ENCODE data around the gene BCAP31.

The BCAP31 gene

GRCh38 chrX:153724252-153725038 is at the start of gene BCAP31, which contains the start of gene ABCD1:
Gene BCAP31, minus strand, starts transcription at chrX:153724387. Its CDS starts 1,143 bp downstream, at chrX:153723244.
Gene ABCD1, plus strand, starts transcription at chrX:153724856. Its CDS starts 411 bp downstream, at chrX:153725267.
- peak; percentile 81 for DNase-seq (ENCODE audit: low read depth)

GRCh38 chrX:153773218-153773611 is 49.0 kb upstream of the BCAP31 start:
- DNase-seq (ENCODE audit: low read depth) = no peak

DNA sequence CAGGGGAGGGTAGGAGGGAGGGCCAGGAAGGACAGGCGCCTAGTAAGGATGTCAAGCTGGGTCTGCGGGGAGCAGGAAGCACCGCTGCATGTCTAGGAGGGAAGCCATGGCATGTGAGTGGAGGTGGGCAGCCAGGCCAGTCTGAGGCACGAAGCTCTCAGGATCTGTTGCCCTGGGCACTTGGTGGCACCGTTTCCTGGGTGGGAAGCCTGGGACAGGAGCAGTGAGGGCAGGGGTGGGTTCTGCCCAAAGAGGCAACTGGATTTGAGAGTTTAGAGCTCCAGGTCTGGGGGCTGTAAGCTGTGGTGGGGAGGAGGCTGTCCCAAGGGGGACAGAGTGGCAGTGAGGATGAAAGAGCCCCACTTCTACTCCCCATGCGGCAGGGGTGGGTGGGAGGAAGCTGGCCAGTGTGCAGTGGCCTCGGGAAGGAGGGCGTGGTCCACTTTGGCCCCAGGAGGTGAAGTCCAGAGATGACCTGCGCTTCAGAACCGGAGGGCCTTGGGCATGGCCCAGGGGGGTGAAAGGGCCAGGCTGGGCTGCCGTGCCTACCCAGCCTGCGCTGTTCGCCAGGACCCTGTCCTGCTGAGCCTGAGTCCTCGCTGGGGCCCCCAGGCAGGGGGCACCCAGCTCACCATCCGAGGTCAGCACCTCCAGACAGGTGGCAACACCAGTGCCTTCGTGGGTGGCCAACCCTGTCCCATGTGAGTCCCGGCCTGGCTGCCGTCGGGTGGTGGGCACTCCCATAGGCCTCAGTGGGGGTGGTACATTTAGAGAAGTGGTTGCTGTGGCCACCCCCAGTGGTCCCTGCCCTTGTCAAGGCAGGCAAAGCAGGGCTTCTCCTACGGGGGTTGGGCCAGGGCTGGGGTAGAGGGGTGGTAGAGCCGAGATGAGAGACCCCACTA is 48.4 kb upstream of the BCAP31 start:
- DNase-seq (ENCODE audit: low read depth) = no peak

GRCh38 chrX:153771415-153772315 is 47.5 kb upstream of the BCAP31 start:
- DNase-seq (ENCODE audit: low read depth) = no peak

GRCh38 chrX:153770601-153771414 is 46.6 kb upstream of the BCAP31 start:
- no peak for DNase-seq (ENCODE audit: low read depth)

DNA sequence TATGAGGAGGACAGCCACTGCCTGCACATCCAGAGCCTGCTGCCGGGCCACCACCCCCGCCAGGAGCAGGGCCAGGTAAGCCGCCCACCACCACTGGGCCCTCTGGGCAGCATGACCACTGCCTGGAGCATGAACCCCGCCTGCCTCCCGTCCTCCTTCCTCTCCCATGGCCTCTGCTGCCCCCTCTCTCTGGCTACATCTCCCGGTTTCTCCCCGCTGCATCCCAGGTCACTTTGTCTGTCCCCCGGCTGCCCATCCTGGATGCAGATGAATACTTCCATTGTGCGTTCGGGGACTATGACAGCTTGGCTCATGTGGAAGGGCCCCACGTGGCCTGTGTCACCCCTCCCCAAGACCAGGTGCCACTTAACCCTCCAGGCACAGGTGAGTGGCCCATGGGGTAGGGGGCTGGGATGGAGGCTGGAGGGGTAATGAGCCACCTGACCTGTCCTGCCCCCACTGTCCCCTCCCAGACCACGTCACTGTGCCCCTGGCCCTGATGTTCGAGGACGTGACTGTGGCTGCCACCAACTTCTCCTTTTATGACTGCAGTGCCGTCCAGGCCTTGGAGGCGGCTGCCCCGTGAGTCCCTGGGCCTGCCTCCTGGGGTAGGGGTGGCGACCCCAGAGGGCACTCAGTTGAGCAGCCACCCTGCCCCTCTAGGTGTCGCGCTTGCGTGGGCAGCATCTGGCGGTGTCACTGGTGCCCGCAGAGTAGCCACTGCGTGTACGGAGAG is 45.8 kb upstream of the BCAP31 start:
- no peak for DNase-seq (ENCODE audit: low read depth)

DNA sequence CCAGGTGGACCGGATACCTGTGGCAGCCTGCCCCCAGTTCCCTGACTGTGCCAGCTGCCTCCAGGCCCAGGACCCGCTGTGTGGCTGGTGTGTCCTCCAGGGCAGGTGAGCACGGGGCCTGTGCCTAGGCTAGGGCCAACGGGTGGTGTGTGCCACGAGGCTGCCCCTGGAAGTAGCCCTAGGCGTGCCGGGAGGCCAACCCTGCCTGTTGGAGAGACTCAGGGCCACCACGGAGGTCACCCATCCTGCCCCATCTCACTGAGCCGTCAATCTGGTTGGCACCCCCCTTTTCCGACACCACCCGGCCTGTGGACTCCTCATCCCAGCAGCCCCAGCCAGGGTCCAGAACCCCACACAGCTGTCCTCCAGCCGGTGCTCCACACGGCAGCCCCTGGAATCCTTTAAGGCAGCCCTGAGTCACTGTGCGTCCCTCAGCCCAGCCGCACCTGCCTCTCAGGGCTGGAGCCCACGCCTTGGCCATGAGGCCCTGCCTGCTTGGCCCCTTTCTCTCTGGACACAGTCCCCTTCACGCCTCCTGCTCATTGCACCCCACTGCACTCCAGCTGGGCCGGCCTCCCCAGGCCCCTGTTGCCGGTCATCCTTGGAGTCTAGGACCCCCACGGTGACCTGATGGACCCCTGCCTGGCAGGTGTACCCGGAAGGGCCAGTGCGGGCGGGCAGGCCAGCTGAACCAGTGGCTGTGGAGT is 45.1 kb upstream of the BCAP31 start:
- no peak for DNase-seq (ENCODE audit: low read depth)

DNA sequence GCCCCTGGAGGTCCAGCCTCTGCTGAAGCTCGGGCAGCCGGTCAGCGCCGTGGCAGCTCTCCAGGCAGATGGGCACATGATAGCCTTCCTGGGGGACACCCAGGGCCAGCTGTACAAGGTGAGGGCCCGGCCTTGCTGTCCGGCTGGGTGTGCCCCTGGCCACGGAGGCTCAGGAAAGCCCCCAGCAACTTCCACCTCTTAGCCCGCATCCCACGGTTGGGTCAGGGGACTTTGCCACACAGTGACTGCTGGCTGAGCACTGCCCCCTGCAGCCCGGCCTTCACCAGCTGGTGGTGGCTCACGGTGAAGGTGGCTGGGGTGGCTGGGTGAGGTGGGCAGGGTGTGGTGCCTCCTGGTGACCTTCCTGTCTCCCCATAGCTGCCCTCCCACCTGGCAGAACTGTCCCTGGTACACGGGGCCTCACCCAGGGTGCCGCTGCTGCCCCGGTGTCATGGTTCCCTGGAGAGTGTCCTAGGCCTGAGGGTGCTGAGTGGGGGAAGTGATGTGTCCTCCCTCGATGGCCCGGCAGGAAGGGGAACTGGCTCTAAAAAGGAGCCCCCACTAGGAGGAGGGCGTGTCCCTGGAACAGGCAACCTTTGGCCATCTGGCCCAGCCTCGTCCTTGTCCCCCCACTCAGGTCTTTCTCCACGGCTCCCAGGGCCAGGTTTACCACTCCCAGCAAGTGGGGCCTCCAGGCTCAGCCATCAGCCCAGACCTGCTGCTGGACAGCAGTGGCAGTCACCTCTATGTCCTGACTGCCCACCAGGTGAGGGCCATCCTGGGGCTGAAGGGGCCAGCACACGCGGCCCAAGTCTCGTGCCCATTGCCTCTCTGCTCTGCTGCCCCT is 44.3 kb upstream of the BCAP31 start:
- no peak for DNase-seq (ENCODE audit: low read depth)

DNA sequence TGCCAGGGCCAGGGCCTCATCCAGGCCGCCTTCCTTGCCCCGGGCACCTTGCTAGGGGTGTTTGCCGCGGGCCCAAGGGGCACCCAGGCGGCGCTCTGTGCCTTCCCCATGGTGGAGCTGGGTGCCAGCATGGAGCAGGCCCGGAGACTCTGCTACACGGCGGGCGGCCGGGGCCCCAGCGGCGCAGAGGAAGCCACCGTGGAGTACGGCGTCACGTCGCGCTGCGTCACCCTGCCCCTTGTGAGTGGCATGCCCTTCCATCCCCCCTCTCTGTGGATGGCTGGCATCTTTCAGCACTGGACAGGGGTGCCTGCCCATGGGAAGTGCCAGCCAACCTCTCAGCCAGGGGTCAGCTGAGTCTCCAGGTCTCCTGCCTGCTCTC is 43.5 kb upstream of the BCAP31 start:
- DNase-seq (ENCODE audit: low read depth) = no peak

- no peak for DNase-seq (ENCODE audit: low read depth)
Observed at GRCh38 chrX:153766871-153767673, 42.9 kb upstream of the BCAP31 start.

DNA sequence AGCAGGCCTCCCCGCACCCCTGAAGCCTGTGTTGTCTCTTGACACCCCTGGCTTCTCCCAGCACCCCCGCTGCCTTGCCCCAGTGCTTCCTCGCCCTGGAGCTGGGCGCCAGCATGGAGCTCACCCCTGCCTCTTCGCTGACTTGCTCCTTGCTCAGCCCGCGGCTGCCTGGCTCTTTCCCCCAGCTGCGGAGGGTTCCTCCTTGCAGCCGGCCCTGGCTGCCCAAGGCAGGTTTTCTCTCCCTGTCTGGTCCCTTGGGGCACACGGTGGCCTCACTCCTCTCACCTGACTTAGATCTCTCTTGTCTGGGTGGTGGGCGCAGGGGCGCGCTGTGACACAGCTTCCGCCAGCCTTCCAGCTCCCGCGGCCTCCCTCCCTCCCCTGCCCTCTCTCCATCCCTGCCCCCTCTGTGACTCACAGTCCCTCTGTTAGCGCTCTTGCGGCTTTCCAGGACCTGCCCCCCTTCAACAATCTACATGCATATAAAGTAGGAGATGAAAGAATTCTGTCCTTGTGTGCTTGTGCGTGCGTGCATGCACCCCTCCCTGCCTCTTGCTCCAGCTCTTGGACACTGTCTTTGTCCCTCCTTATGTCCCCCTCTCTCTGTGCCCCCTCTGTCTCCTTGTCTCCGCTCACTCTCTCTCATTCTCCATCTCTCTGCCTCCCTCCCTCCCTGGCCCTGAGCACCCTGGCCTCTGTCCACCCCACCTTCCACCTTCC is 42.1 kb upstream of the BCAP31 start:
- peak; percentile 71 for DNase-seq (ENCODE audit: low read depth)

DNA sequence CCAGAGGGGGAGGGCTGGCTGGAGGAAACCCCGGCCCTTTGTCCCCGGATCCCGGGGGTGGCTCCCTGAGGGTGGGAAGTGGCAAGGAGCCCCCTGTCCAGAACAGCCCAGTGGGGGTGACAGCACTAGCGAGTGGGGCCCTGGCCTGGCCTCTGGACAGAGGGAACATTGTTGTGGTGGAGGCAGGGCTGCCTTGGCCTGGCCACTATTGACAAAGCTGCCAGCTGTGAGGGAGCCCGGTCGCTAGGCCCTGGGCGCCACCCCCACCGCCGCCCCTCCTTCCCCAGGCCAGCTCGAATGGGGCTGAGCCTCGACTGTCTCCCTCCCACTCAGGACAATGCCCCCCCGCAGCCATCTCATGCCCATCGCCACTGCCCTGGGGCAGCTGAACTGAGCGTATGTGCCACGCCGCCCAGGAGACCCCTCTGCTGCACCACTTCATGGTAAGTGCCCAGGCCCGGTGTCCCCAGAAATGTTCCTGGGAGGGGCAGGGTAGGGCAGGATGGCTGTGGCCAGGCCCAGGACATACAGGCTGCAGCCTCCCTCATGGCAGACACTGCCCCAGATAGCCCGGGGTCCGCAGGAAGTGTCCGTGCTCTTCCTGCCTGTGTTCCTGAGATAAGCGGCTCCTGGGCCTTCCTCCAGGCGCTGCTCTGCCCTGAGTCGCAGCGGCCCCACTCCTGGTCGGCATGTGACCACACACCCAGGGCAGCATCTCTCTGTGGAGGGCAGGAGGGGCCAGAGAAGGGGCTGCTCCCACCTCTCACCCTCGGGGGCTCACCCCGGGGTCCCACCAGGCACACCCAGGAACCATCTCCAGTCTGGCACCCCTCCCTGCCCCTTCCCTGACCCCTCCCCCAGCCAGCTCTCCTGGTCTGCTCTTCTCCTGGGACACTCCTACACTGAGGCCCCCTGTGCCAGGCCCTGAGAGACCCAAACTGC is 41.2 kb upstream of the BCAP31 start:
- no peak for DNase-seq (ENCODE audit: low read depth)

DNA sequence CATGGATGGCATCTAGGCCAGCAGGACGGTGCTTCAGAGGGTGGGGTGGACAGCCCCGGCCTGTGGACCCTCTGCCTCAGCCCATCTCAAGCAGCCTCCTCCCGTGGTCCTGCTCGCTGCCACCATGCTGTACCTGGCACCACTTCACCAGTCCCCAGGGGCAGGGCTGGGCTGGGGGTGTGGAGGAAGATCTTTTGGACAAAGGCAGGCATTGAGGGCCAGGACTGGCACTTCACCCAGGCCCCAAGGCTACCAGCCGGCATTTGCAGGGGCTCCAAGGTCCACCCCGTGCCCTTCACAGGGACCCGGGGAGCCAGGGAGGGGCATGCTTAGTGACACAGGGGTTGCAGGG is 40.6 kb upstream of the BCAP31 start:
- no peak for DNase-seq (ENCODE audit: low read depth)

- peak; percentile 50 for DNase-seq (ENCODE audit: low read depth)
Observed at GRCh38 chrX:153763989-153764755, 40.0 kb upstream of the BCAP31 start, which contains the start of gene PLXNB3. Gene PLXNB3, plus strand, starts transcription at chrX:153764249. Its CDS starts 1,287 bp downstream, at chrX:153765536.

DNA sequence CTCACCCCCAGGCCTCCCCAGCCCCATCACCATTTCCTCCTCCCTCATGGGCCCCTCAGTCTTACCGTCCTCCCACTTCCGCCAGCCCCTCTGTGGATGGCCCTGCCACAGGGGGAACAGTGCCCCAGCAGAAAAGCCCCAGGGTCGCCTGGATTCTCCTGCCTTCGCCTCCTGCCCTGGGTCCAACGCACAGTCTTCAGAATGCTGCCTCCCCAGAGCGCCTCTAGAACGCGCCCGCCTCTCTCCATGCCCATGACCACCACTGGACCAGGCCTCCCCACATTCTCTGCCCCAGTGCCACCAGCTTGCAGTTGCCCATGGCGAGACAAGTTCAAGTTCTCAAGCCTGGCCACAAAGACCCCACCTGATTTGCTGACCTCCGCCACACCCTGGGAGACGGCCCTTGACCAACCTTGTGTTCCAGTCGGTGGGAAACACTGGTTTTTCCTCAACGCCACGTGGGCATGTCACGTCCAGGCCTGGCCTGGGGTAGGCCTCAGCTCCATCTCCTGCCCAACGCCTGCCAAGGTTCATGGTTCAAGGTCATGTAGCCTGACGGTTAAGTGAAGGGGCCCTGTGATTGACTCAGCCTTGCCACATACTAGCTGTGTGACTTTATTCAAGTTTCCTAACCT is 39.2 kb upstream of the BCAP31 start:
- no peak for DNase-seq (ENCODE audit: low read depth)
